A549 (cell line): ENCODE results near the gene SYNGR4. TPM values are rescaled to one million over a fixed set of nuclear protein-coding genes. Genes with fewer than 3 reads are reported as not detected.

ENCODE experiments used
- ATAC-seq, 2 experiments: fragments of 200-7000 bp in 1 of 2; fragments of >200 bp in 1 of 2; cut with Nextera tagmentation in 1 of 2; cut with Tn5 transposase in 1 of 2; 3 replicates each; pipeline versions ENCODE4 v1.8.0 to v1.9.1; 2018 to 2020; ENCODE audit warnings: mild to moderate bottlenecking in 1 of 2, moderate library complexity in 1 of 2
- CTCF ChIA-PET: fragments of 300-600 bp; sonication (Branson Sonifier 250); formaldehyde crosslinking; extraction: SDS; loops from one replicate; lab custom pipeline; 2021; ENCODE audit warnings: antibody characterized with exemption, inconsistent platforms; lab: Yijun Ruan, JAX
- POLR2A ChIA-PET: fragments of 350-600 bp; formaldehyde crosslinking; extraction: SDS; loops from one replicate; lab custom pipeline; 2021; ENCODE audit warnings: antibody characterized with exemption, inconsistent platforms; lab: Yijun Ruan, JAX
- DNase-seq, 2 experiments: peaks; one replicate each; pipeline versions ENCODE4 v3.0.0 to v3.0.0-alpha.2; 2011 to 2016; ENCODE audit warnings: low read depth in 1 of 2, low spot score in 1 of 2
- FAIRE-seq: peaks from 2 replicates; lab custom pipeline; 2011; peaks lifted over from hg19 to GRCh38; lab: Jason Lieb, UNC
- H3K27ac ChIP-seq, 2 experiments: fragments of >200 bp; sonication (Bioruptor Twin); formaldehyde crosslinking; 3 replicates each; pipeline ENCODE4 v1.5.1; 2016 to 2017
- H3K4me1 ChIP-seq: fragments of >200 bp; sonication (Bioruptor Twin); formaldehyde crosslinking; 3 replicates; pipeline ENCODE4 v1.6.1; 2016
- H3K4me2 ChIP-seq: fragments of >200 bp; sonication (Bioruptor Twin); formaldehyde crosslinking; 3 replicates; pipeline ENCODE4 v1.6.1; 2016
- H3K4me3 ChIP-seq: fragments of >200 bp; sonication (Bioruptor Twin); formaldehyde crosslinking; 3 replicates; pipeline ENCODE4 v1.5.1; 2016
- H3K9me3 ChIP-seq: fragments of >200 bp; sonication (Bioruptor Twin); formaldehyde crosslinking; 3 replicates; pipeline ENCODE4 v1.6.1; 2016
- BCL3 ChIP-seq: fragments of >200 bp; sonication (Bioruptor Twin); formaldehyde crosslinking; IDR thresholded peaks from 3 replicates; pipeline ENCODE4 v1.6.1; 2016
- BHLHE40 ChIP-seq: IDR thresholded peaks from 2 replicates; pipeline ENCODE4 v1.6.1; 2012; ENCODE audit warnings: low read depth, low read length, inconsistent platforms
- E2F6 ChIP-seq: IDR thresholded peaks from 2 replicates; pipeline ENCODE4 v1.6.1; 2012; ENCODE audit warnings: low read depth, borderline replicate concordance
- EHF ChIP-seq: fragments of 250-450 bp; sonication (Bioruptor Pico); IDR thresholded peaks from 2 replicates; pipeline ENCODE4 v1.5.0; 2020; ENCODE audit warnings: mild to moderate bottlenecking
- HDAC2 ChIP-seq: fragments of 200-600 bp; sonication (generic); IDR thresholded peaks from 2 replicates; pipeline ENCODE4 v1.6.1; 2016
- HES2 ChIP-seq: fragments of >200 bp; sonication (Bioruptor Twin); formaldehyde crosslinking; IDR thresholded peaks from 2 replicates; pipeline ENCODE4 v1.6.1; 2016
- HOXA7 ChIP-seq: fragments of 250-450 bp; sonication (Bioruptor Pico); IDR thresholded peaks from 2 replicates; pipeline ENCODE4 v1.5.0; 2020; ENCODE audit warnings: mild to moderate bottlenecking, moderate library complexity
- HOXB5 ChIP-seq: fragments of 250-450 bp; sonication (Bioruptor Pico); IDR thresholded peaks from 2 replicates; pipeline ENCODE4 v1.5.0; 2020; ENCODE audit warnings: mild to moderate bottlenecking, moderate library complexity
- JUN ChIP-seq, 2 experiments: fragments of >200 bp; sonication (Bioruptor Twin); formaldehyde crosslinking; IDR thresholded peaks; 2 replicates in 1 of 2; 3 replicates in 1 of 2; pipeline ENCODE4 v1.6.1; 2016 to 2017
- JUNB ChIP-seq: fragments of >200 bp; sonication (Bioruptor Twin); formaldehyde crosslinking; IDR thresholded peaks from 2 replicates; pipeline ENCODE4 v1.6.1; 2016
- KDM1A ChIP-seq: fragments of 200-600 bp; sonication (generic); IDR thresholded peaks from 2 replicates; pipeline ENCODE4 v1.6.1; 2016; ENCODE audit warnings: low read depth, mild to moderate bottlenecking
- NFE2L2 ChIP-seq: fragments of 150-350 bp; conservative IDR thresholded peaks from 2 replicates; pipeline ENCODE4 v1.6.1; 2014; ENCODE audit warnings: low read length
- NPAS2 ChIP-seq: fragments of 250-450 bp; sonication (Bioruptor Pico); IDR thresholded peaks from 2 replicates; pipeline ENCODE4 v1.8.0; 2022; ENCODE audit warnings: mild to moderate bottlenecking, moderate library complexity, borderline replicate concordance
- PHF8 ChIP-seq: fragments of 200-600 bp; sonication (generic); IDR thresholded peaks from 2 replicates; pipeline ENCODE4 v1.6.1; 2016; ENCODE audit warnings: low read depth, mild to moderate bottlenecking, antibody characterized with exemption, moderate library complexity, borderline replicate concordance
- POLR2A ChIP-seq: IDR thresholded peaks from 2 replicates; pipeline ENCODE4 v1.6.1; 2012; ENCODE audit warnings: mild to moderate bottlenecking, low read length
- RCOR1 ChIP-seq: fragments of 150-350 bp; IDR thresholded peaks from 2 replicates; pipeline ENCODE4 v1.6.1; 2014; ENCODE audit warnings: antibody characterized with exemption, low read length, low read depth
- REST ChIP-seq: fragments of 200-600 bp; sonication (generic); IDR thresholded peaks from 2 replicates; pipeline ENCODE4 v1.6.1; 2016; ENCODE audit warnings: antibody characterized with exemption, mild to moderate bottlenecking, moderate library complexity
- RNF2 ChIP-seq: fragments of 200-600 bp; sonication (generic); IDR thresholded peaks from 2 replicates; pipeline ENCODE4 v1.6.1; 2016; ENCODE audit warnings: low read depth, mild to moderate bottlenecking, antibody characterized with exemption, moderate library complexity, borderline replicate concordance
- SREBF2 ChIP-seq: fragments of 450-650 bp; IDR thresholded peaks from 2 replicates; pipeline ENCODE4 v1.6.1; 2014; ENCODE audit warnings: mild to moderate bottlenecking, moderate library complexity
- TP53 ChIP-seq: fragments of 250-450 bp; sonication (Bioruptor Pico); IDR thresholded peaks from 2 replicates; pipeline ENCODE4 v1.5.0; 2021; ENCODE audit warnings: mild to moderate bottlenecking, moderate library complexity
- USF2 ChIP-seq: fragments of 450-650 bp; IDR thresholded peaks from 2 replicates; pipeline ENCODE4 v1.6.1; 2014; ENCODE audit warnings: antibody characterized with exemption
- ZFP36 ChIP-seq: fragments of 450-650 bp; IDR thresholded peaks from 2 replicates; pipeline ENCODE4 v1.6.1; 2014; ENCODE audit warnings: borderline replicate concordance; ENCODE audit not compliant: partially characterized antibody
- ZNF302 ChIP-seq: fragments of 250-450 bp; sonication (Bioruptor Pico); IDR thresholded peaks from 2 replicates; pipeline ENCODE4 v1.9.0; 2021; ENCODE audit warnings: inconsistent platforms, mild to moderate bottlenecking, moderate library complexity
- WGBS: methylation state at CpG from one replicate; pipeline ENCODE4 v1.1.6; 2017; ENCODE audit errors: missing lambda C conversion rate; 5-methylcytosine and 5-hydroxymethylcytosine counted together
- polyA plus RNA-seq, 4 experiments: library from polyadenylated mRNA; depleted of rRNA in 3 of 4; stranded (reverse); fragments of >200 nt; fragmentation: RNase III in 1 of 4; extraction: RNeasy Plus Mini Kit Qiagen cat#74134 plus additional on column Dnase treatment in 1 of 4; gene quantifications; 2 replicates in 3 of 4; 3 replicates in 1 of 4; pipeline ENCODE4 v1.2.3, GENCODE V29; 2011 to 2017

SYNGR4 gene
- polyA plus RNA-seq, 2 of the 4 experiments (the other 2 are of a cell fraction), result 2.3 to 4.4 TPM

GRCh38 chr19:48397263-48398101 lies 33.3 kb downstream of the SYNGR4 start:
- H3K9me3 ChIP-seq, result no peaks in the 10 kb centered on the region
- ATAC-seq, result no peak
- H3K4me3 ChIP-seq, result peak overlapping the region; percentile 70
- CTCF ChIA-PET, result no interaction called here
- peak overlapping the region; percentile 97 for H3K4me2 ChIP-seq
- FAIRE-seq, result no peak
- peaks cover 65% of the 10 kb centered on the region for H3K4me1 ChIP-seq
- TF ChIP-seq KDM1A, result no peak
- no peak for TF ChIP-seq JUNB
- TF ChIP-seq POLR2A, result 0 out of 2 replicates have a peak, but pooled peaks have one; percentile 15
- no peak for TF ChIP-seq BHLHE40
- TF ChIP-seq REST, result no peak
- no peak for DNase-seq
- peak overlapping the region; percentile 95 to 97 for H3K27ac ChIP-seq
- POLR2A ChIA-PET, result no interaction called here
- 63% methylated on average over 22 of the region's 22 CpGs for WGBS

- peak overlapping the region; percentile 97 for H3K4me2 ChIP-seq
- peak overlapping the region; percentile 70 for H3K4me3 ChIP-seq
- WGBS, result 5% methylated on average over 17 of the region's 17 CpGs
- no peak for DNase-seq
- H3K4me1 ChIP-seq, result peaks cover 60% of the 10 kb centered on the region
- FAIRE-seq, result no peak
- H3K9me3 ChIP-seq, result no peaks in the 10 kb centered on the region
- peak in 1 of 2 experiments; percentile 1; a peak in 2 of 6 replicates for ATAC-seq
- CTCF ChIA-PET, result no interaction called here
- TF ChIP-seq HES2, result no peak
- TF ChIP-seq ZNF302 (CRISPR knock-in tag), result no peak
- TF ChIP-seq, all 56 proteins: peak for 0
- POLR2A ChIA-PET, result interaction anchor here (0.7 to 1.0 kb wide), 3 partner anchors 8 to 194 kb away, joined by 3 to 8 read pairs (median 5); partner anchors contain the start of genes SYNGR4 and TMEM143
- H3K27ac ChIP-seq, result peak overlapping the region; percentile 95 to 97
Observed at GRCh38 chr19:48398102-48398374, 33.9 kb downstream of the SYNGR4 start.

- peak; percentile 92 to 99 for DNase-seq
- Histone ChIP-seq H3K9me3 (no peaks in the 10 kb centered on the region), H3K4me2 (peak overlapping the region; percentile 97), H3K4me1 (peaks cover 55% of the 10 kb centered on the region), H3K27ac (peak overlapping the region; percentile 95 to 97), H3K4me3 (peak overlapping the region; percentile 70)
- 13% methylated on average over 12 of the region's 104 CpGs for WGBS
- CTCF ChIA-PET, result interaction anchor here (1.8 kb wide), 1 partner anchor 47 kb away, joined by 7 read pairs; the partner anchor contains the start of gene GRWD1
- peak; percentile 36 for FAIRE-seq
- ATAC-seq, result peak; percentile 51 to 77
- POLR2A ChIA-PET, result interaction anchor here (0.5 to 1.5 kb wide), 9 partner anchors 7 to 195 kb away, joined by 3 to 8 read pairs (median 4); partner anchors contain the start of genes GRWD1, KDELR1, SYNGR4 and TMEM143
- TF ChIP-seq JUNB (no peak), RNF2 (no peak), POLR2A (peak; percentile 95), RCOR1 (no peak), JUN (IDR thresholded peaks at IDR 0.05) (peak; percentile 88; a peak in 4 of 5 replicates), EHF (CRISPR knock-in tag) (peak; percentile 79; the same call in 1 of the 2 replicates), HOXA7 (CRISPR knock-in tag) (no peak), PHF8 (no peak), HOXB5 (peak; percentile 91), E2F6 (peak; percentile 93), BHLHE40 (no peak), NPAS2 (no peak; the same call in 1 of the 2 replicates), BCL3 (peak; percentile 51; the same call in 2 of the 3 replicates), HES2 (no peak), SREBF2 (no peak), HDAC2 (no peak), ZFP36 (no peak), USF2 (no peak), NFE2L2 (no peak), TP53 (CRISPR knock-in tag) (0 out of 2 replicates have a peak, but pooled peaks have one; percentile 43)
Observed at GRCh38 chr19:48398375-48399235, 34.4 kb downstream of the SYNGR4 start.
